ENCODE data around the gene SPIB.

SPIB gene

DNA sequence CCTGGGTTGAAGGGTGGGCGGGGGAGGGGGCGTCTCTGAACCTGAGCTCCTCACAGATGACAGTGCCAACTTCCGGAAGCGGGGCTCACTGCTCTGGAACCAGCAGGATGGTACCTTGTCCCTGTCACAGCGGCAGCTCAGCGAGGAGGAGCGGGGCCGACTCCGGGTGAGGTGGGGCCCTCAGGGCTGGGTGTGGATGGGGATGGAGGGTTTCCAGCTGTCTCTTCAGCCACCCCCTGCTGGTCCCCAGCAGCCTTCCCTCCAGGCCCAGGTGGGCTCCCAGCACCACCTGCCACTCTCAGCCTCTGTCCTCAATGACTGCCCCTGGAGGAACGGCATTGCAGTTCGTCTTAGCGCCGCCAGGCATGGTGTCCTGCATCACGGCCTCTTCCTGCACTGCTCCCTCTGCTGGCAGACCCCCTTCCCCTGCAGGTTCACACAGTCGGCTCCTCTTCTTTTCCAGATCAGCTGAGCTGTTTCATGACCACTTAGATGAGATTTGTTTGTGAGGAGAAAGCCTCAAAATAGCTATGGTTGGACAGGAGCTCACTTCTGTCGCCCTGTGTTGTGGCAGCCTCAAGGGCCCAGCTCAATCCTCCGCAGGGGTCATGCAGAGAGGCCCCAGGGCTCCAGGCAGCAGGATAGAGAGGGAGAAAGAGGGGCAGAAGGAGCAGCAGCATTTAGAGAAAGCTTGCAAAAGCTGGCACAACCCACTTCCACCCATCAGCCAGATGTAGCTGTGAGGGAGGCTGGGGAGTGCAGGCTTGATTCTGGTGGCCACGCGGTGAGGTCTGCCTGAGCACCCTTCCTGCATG lies 60.4 kb downstream of the SPIB start:
- Histone ChIP-seq H3K4me3 (ENCODE audit: low read length, poor library complexity, severe bottlenecking) (no peak overlapping the region), H3K9me3 (ENCODE audit: insufficient read depth, low read depth, low read length) (no peaks in the 10 kb centered on the region), H3F3A (ENCODE audit: low read depth) (no peaks in the 10 kb centered on the region), H3K9me2 (replicated peaks; ENCODE audit: low read depth, low read length) (no peaks in the 10 kb centered on the region), H3K4me1 (ENCODE audit: insufficient read depth, low read length, poor library complexity, severe bottlenecking) (no peaks in the 10 kb centered on the region), H3K4me2 (ENCODE audit: low read depth, low read length, poor library complexity, severe bottlenecking) (no peak overlapping the region), H3K9ac (ENCODE audit: low read depth, low read length, poor library complexity, severe bottlenecking) (no peak overlapping the region), H2AFZ (ENCODE audit: low read length) (no peak overlapping the region), H3K36me3 (ENCODE audit: insufficient read depth, low read length) (no peaks in the 10 kb centered on the region), H3K79me2 (ENCODE audit: insufficient read depth, low read length) (no peaks in the 10 kb centered on the region), H3K27me3 (ENCODE audit: insufficient read depth, low read length, poor library complexity, severe bottlenecking) (no peaks in the 10 kb centered on the region), H4K20me1 (ENCODE audit: insufficient read depth, low read length, poor library complexity, severe bottlenecking) (no peaks in the 10 kb centered on the region)
- TF ChIP-seq EZH2phosphoT487 (IDR thresholded peaks at IDR 0.05; ENCODE audit: borderline replicate concordance) = no peak
- TF ChIP-seq, protein P1, sequence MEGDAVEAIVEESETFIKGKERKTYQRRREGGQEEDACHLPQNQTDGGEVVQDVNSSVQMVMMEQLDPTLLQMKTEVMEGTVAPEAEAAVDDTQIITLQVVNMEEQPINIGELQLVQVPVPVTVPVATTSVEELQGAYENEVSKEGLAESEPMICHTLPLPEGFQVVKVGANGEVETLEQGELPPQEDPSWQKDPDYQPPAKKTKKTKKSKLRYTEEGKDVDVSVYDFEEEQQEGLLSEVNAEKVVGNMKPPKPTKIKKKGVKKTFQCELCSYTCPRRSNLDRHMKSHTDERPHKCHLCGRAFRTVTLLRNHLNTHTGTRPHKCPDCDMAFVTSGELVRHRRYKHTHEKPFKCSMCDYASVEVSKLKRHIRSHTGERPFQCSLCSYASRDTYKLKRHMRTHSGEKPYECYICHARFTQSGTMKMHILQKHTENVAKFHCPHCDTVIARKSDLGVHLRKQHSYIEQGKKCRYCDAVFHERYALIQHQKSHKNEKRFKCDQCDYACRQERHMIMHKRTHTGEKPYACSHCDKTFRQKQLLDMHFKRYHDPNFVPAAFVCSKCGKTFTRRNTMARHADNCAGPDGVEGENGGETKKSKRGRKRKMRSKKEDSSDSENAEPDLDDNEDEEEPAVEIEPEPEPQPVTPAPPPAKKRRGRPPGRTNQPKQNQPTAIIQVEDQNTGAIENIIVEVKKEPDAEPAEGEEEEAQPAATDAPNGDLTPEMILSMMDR (conservative IDR thresholded peaks at IDR 0.05; ENCODE audit: low read length) = peak; percentile 70

GRCh38 chr19:50479761-50480251 lies 61.1 kb downstream of the SPIB start:
- H3K4me2 ChIP-seq (ENCODE audit: low read depth, low read length, poor library complexity, severe bottlenecking) = no peak overlapping the region
- TF ChIP-seq, protein P1 (conservative IDR thresholded peaks at IDR 0.05; ENCODE audit: low read length) = no peak
- no peak for TF ChIP-seq EZH2phosphoT487 (IDR thresholded peaks at IDR 0.05; ENCODE audit: borderline replicate concordance)
- H2AFZ ChIP-seq (ENCODE audit: low read length) = no peak overlapping the region
- H3K9me2 ChIP-seq (replicated peaks; ENCODE audit: low read depth, low read length) = no peaks in the 10 kb centered on the region
- H3K36me3 ChIP-seq (ENCODE audit: insufficient read depth, low read length) = no peaks in the 10 kb centered on the region
- H3K9ac ChIP-seq (ENCODE audit: low read depth, low read length, poor library complexity, severe bottlenecking) = no peak overlapping the region
- no peaks in the 10 kb centered on the region for H3K4me1 ChIP-seq (ENCODE audit: insufficient read depth, low read length, poor library complexity, severe bottlenecking)
- no peaks in the 10 kb centered on the region for H3K9me3 ChIP-seq (ENCODE audit: insufficient read depth, low read depth, low read length)
- no peaks in the 10 kb centered on the region for H3K79me2 ChIP-seq (ENCODE audit: insufficient read depth, low read length)
- H3F3A ChIP-seq (ENCODE audit: low read depth) = no peaks in the 10 kb centered on the region
- H3K27me3 ChIP-seq (ENCODE audit: insufficient read depth, low read length, poor library complexity, severe bottlenecking) = no peaks in the 10 kb centered on the region
- no peaks in the 10 kb centered on the region for H4K20me1 ChIP-seq (ENCODE audit: insufficient read depth, low read length, poor library complexity, severe bottlenecking)
- H3K4me3 ChIP-seq (ENCODE audit: low read length, poor library complexity, severe bottlenecking) = no peak overlapping the region

DNA sequence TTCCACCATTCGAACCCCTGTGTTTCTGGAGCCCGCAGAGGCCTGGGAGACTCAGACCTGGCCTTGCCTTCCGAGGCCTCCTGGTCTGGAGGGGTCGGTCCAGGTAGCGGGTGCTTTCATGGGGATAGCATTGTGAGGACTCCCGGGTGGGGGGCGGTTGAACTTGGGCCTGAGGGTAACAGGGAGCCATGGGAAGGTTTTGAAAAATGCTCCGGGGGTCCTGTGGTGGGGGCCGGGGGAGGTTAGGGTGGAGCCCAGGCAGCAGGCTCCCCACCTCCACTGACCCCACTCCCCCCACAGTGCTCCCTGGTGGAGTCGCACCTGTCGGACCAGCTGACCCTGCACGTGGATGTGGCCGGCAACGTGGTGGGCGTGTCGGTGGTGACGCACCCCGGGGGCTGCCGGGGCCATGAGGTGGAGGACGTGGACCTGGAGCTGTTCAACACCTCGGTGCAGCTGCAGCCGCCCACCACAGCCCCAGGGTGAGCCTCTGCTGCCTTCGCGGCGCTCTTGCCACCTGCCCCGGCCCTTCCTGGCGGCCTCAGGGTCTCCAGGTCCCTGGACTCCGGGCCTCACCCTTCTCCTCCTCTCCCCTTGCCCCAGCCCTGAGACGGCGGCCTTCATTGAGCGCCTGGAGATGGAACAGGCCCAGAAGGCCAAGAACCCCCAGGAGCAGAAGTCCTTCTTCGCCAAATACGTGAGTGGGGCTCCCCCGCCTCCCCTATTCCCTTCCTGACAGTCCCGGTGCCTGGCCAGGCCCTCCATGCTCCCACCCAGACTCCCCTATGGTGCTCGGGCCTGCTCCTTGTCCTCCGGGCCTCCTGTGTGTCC lies 61.8 kb downstream of the SPIB start:
- Histone ChIP-seq H3K79me2 (ENCODE audit: insufficient read depth, low read length) (no peaks in the 10 kb centered on the region), H3K9ac (ENCODE audit: low read depth, low read length, poor library complexity, severe bottlenecking) (no peak overlapping the region)

More for the DNA sequence above, 61.8 kb downstream of the SPIB start:
- TF ChIP-seq EZH2phosphoT487 (IDR thresholded peaks at IDR 0.05; ENCODE audit: borderline replicate concordance) = no peak
- TF ChIP-seq, protein P1 (conservative IDR thresholded peaks at IDR 0.05; ENCODE audit: low read length) = no peak
- Histone ChIP-seq H3K4me1 (ENCODE audit: insufficient read depth, low read length, poor library complexity, severe bottlenecking) (no peaks in the 10 kb centered on the region), H3K9me2 (replicated peaks; ENCODE audit: low read depth, low read length) (no peaks in the 10 kb centered on the region), H2AFZ (ENCODE audit: low read length) (no peak overlapping the region), H3K9me3 (ENCODE audit: insufficient read depth, low read depth, low read length) (no peaks in the 10 kb centered on the region), H3K36me3 (ENCODE audit: insufficient read depth, low read length) (no peaks in the 10 kb centered on the region), H4K20me1 (ENCODE audit: insufficient read depth, low read length, poor library complexity, severe bottlenecking) (no peaks in the 10 kb centered on the region), H3F3A (ENCODE audit: low read depth) (no peaks in the 10 kb centered on the region), H3K4me2 (ENCODE audit: low read depth, low read length, poor library complexity, severe bottlenecking) (no peak overlapping the region), H3K4me3 (ENCODE audit: low read length, poor library complexity, severe bottlenecking) (no peak overlapping the region), H3K27me3 (ENCODE audit: insufficient read depth, low read length, poor library complexity, severe bottlenecking) (no peaks in the 10 kb centered on the region)

All from Loucy (cell line).